Smooth muscle cell (in vitro differentiated cells): ENCODE measurements around the gene RNF115. TPM values are rescaled to one million over a fixed set of nuclear protein-coding genes. Genes with fewer than 3 reads are reported as not detected.
A peak's percentile ranks its signal among the peaks of the same experiment; 100 is the strongest.

Source experiments
- DNase-seq: peaks from one replicate; lab custom pipeline; 2025; ENCODE audit not compliant: unreplicated experiment; lab: John Stamatoyannopoulos, UW
- H2AFZ ChIP-seq: fragments of 200-600 bp; sonication (generic); 2 replicates; pipeline ENCODE4 v1.6.0; 2016; ENCODE audit warnings: antibody characterized with exemption, low read depth, mild to moderate bottlenecking
- H3F3A ChIP-seq: fragments of 200-600 bp; sonication (generic); 2 replicates; pipeline ENCODE4 v1.6.0; 2017; ENCODE audit warnings: antibody characterized with exemption, low read depth
- H3K27ac ChIP-seq: fragments of 200-600 bp; sonication (generic); 2 replicates; pipeline ENCODE4 v1.5.1; 2016; ENCODE audit warnings: low read depth, mild to moderate bottlenecking
- H3K27me3 ChIP-seq: fragments of 200-600 bp; sonication (generic); 2 replicates; pipeline ENCODE4 v1.6.1; 2016; ENCODE audit warnings: low read depth, mild to moderate bottlenecking
- H3K36me3 ChIP-seq: fragments of 200-600 bp; sonication (generic); 2 replicates; pipeline ENCODE4 v1.5.1; 2016; ENCODE audit warnings: low read depth
- H3K4me1 ChIP-seq: fragments of 200-600 bp; sonication (generic); 2 replicates; pipeline ENCODE4 v1.5.1; 2016; ENCODE audit warnings: low read depth
- H3K4me2 ChIP-seq: fragments of 200-600 bp; sonication (generic); 2 replicates; pipeline ENCODE4 v1.6.0; 2016; ENCODE audit warnings: mild to moderate bottlenecking
- H3K4me3 ChIP-seq: fragments of 200-600 bp; sonication (generic); 2 replicates; pipeline ENCODE4 v1.5.1; 2016; ENCODE audit warnings: mild to moderate bottlenecking
- H3K79me2 ChIP-seq: fragments of 200-600 bp; sonication (generic); 2 replicates; pipeline ENCODE4 v1.6.0; 2016; ENCODE audit warnings: low read depth, mild to moderate bottlenecking
- H3K9ac ChIP-seq: fragments of 200-600 bp; sonication (generic); 2 replicates; pipeline ENCODE4 v1.6.0; 2016; ENCODE audit warnings: low read depth
- H3K9me3 ChIP-seq: fragments of 200-600 bp; sonication (generic); replicated peaks from 2 replicates; pipeline ENCODE4 v1.5.1; 2016; ENCODE audit warnings: low read depth
- H4K20me1 ChIP-seq: fragments of 200-600 bp; sonication (generic); 2 replicates; pipeline ENCODE4 v1.6.0; 2016; ENCODE audit warnings: low read depth
- WGBS: methylation state at CpG from one replicate; pipeline ENCODE4 v1.1.7; 2016; ENCODE audit warnings: low lambda C conversion rate; 5-methylcytosine and 5-hydroxymethylcytosine counted together
- polyA plus RNA-seq: library from polyadenylated mRNA; unstranded; fragments of >200 nt; fragmentation: Nextera tagmentation; extraction: Ambion mirVana; gene quantifications from 2 replicates; pipeline ENCODE4 v1.2.1, GENCODE V29; 2016
- total RNA-seq: library from RNA; depleted of rRNA; stranded (reverse); fragments of >200 nt; gene quantifications from 2 replicates; pipeline ENCODE4 v1.2.3, GENCODE V29; 2014
- TF ChIP-seq, protein P1 (sequence below): fragments of 200-600 bp; sonication (generic); IDR thresholded peaks from 2 replicates; pipeline ENCODE4 v1.5.1; 2017; ENCODE audit warnings: borderline replicate concordance, mild to moderate bottlenecking, antibody characterized with exemption; ENCODE audit not compliant: insufficient read depth, poor library complexity, severe bottlenecking

Gene RNF115
- total and polyA plus RNA-seq, 2 experiments from 2014 or later: 4.2 to 9.2 TPM

- WGBS: 90% methylated on average over 1 of the region's 1 CpG
- TF ChIP-seq, protein P1, sequence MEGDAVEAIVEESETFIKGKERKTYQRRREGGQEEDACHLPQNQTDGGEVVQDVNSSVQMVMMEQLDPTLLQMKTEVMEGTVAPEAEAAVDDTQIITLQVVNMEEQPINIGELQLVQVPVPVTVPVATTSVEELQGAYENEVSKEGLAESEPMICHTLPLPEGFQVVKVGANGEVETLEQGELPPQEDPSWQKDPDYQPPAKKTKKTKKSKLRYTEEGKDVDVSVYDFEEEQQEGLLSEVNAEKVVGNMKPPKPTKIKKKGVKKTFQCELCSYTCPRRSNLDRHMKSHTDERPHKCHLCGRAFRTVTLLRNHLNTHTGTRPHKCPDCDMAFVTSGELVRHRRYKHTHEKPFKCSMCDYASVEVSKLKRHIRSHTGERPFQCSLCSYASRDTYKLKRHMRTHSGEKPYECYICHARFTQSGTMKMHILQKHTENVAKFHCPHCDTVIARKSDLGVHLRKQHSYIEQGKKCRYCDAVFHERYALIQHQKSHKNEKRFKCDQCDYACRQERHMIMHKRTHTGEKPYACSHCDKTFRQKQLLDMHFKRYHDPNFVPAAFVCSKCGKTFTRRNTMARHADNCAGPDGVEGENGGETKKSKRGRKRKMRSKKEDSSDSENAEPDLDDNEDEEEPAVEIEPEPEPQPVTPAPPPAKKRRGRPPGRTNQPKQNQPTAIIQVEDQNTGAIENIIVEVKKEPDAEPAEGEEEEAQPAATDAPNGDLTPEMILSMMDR: no peak
- H3K4me3 ChIP-seq: no peak overlapping the region
- H3K79me2 ChIP-seq: no peaks in the 10 kb centered on the region
- no peak for DNase-seq
- H3K4me2 ChIP-seq: no peak overlapping the region
- H4K20me1 ChIP-seq: no peaks in the 10 kb centered on the region
- no peak overlapping the region for H3K27ac ChIP-seq
- H2AFZ ChIP-seq: no peak overlapping the region
- no peaks in the 10 kb centered on the region for H3K36me3 ChIP-seq
- H3F3A ChIP-seq: no peaks in the 10 kb centered on the region
- peaks cover 6% of the 10 kb centered on the region for H3K4me1 ChIP-seq
- H3K9me3 ChIP-seq: no peaks in the 10 kb centered on the region
- no peaks in the 10 kb centered on the region for H3K27me3 ChIP-seq
- H3K9ac ChIP-seq: no peak overlapping the region
Measured at GRCh38 chr1:145717833-145718232, 106.1 kb downstream of the RNF115 start.

DNA sequence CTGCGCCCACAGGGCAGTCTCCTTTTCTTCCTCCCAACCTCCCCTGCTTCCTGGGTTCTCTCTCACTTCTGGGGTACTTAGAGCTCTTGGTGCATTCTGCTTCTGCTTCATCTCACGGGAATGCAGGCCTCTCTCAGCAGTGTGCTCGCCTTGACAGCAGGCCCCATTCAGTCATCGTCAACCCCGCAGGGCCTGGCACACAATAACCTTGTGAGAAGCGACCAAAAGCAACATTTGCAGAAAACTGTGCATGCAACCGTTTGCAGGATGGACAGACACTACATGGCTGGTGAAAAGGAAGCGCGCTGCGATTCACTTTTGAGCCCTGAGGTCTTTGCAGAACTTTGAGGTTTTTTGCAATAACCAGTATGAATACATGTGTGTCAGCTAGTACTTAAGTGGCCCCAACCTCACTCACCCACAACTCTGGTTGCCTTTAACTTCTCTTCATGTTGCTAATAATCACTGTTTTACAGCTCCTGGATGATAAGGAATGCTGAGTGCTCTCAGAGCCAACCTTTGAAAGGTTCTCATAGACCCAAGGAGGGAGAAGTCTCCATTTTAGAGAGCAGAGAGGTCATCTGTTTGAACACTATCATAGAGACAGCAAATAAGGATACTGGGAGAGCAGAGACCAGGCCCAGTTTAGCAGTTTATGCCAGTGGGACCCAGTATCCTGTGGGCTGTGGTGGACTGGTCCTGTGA is 107.1 kb downstream of the RNF115 start:
- Histone ChIP-seq H3K79me2 (no peaks in the 10 kb centered on the region), H3K4me3 (no peak overlapping the region), H4K20me1 (no peaks in the 10 kb centered on the region), H3K36me3 (no peaks in the 10 kb centered on the region), H2AFZ (peak overlapping the region; percentile 29), H3K9me3 (no peaks in the 10 kb centered on the region), H3K27ac (no peak overlapping the region), H3F3A (no peaks in the 10 kb centered on the region), H3K4me1 (peaks cover 6% of the 10 kb centered on the region), H3K9ac (no peak overlapping the region), H3K4me2 (no peak overlapping the region), H3K27me3 (no peaks in the 10 kb centered on the region)
- TF ChIP-seq, protein P1: no peak
- 55% methylated on average over 10 of the region's 10 CpGs for WGBS
- DNase-seq: no peak

DNA sequence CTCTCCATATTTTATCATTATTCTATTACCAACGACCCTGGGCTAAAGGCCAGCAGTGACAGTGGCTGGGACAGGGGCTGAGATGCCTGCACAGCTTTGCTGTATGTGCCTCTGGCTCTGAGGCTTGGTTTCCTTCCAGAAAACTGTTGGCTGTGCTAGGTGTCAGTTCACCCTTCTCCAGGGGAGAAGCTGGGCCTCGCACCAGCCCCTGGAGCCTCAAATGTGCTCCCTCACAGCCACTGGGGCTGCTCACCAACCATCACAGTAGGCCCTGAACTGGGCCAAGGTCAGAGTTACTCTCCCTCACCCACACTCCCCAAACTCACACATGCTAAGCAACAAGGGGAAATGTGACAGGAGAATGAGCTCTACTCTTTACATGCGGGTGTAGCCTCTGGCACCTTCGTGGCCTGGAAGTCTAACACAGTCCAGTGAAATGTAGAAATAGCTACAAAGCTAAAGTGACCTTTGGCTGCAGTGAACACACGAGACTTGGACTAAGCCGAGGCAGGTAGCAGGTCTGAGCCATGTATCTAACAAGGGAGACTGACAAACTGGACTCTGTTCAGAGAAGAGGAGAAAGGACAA is 109.3 kb downstream of the RNF115 start:
- Histone ChIP-seq H3K27me3 (no peaks in the 10 kb centered on the region), H4K20me1 (no peaks in the 10 kb centered on the region), H3K79me2 (no peaks in the 10 kb centered on the region), H2AFZ (no peak overlapping the region), H3K9me3 (no peaks in the 10 kb centered on the region), H3K4me2 (no peak overlapping the region), H3F3A (no peaks in the 10 kb centered on the region), H3K36me3 (no peaks in the 10 kb centered on the region), H3K4me3 (no peak overlapping the region), H3K27ac (no peak overlapping the region), H3K9ac (no peak overlapping the region), H3K4me1 (peaks cover 6% of the 10 kb centered on the region)
- TF ChIP-seq, protein P1: no peak
- DNase-seq: no peak
- 85% methylated on average over 6 of the region's 6 CpGs for WGBS
